ENCODE results near the gene GRK3.

GRK3 gene

DNA sequence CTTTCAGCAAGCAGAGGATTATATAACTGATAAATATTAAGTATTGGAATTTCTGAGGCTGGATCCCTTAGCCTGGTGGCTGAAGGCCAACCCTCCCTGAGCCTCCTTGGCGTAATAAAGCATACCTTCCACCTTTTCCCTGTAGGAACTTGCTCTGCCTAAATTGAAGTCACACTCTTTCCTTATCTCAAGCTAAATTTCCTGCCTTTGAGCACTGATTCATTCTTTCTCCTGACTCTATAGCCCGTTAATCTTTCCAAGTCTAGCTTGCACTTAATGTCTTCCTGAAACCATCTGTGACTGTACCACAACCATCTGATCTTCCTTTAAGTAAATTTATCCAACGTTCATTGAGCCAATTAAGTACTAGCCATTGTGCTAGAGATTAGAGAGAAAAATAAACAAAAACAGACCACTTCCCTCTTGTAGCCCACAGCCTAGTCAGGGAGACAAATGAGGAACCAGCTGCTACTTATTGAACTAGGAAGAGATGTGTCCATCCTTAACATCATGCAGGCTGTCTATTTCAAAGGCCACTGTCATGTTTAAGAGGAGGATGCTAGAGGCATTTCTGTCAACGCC, 62.9 kb downstream of the GRK3 start:
- peaks cover 9 to 12% of the 10 kb centered on the region in 2 donors for H3K27me3 Mint-ChIP-seq
- peaks cover 5 to 7% of the 10 kb centered on the region in 2 donors for H3K4me1 Mint-ChIP-seq (ENCODE audit: low read depth in 2 of 2)
- no peak for ATAC-seq (replicated peaks)
- H3K36me3 Mint-ChIP-seq (ENCODE audit: insufficient read depth), result no peaks in the 10 kb centered on the region
- no peak overlapping the region for H3K4me3 Mint-ChIP-seq
- H3K27ac Mint-ChIP-seq, result no peak overlapping the region
- no peaks in the 10 kb centered on the region for H3K9me3 Mint-ChIP-seq
- no peak for DNase-seq

DNA sequence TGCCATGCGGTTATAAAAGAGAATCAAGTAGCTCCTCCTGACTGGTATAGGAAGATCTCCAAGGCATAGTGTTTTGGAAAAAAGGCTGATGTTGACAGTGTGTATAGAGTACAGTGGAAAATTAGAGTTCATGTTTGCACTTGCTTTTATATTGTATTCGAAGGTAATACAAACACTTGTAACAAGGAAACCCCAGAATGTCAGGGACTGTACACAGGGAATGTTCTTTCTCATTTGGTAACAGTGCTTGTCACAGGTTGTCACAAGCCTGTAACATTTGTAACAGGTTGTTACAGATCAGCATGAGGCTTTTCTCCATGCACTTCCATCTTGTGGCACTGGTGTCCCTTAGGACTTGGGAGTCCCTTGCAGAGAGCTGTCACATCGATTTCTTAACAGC, 64.0 kb downstream of the GRK3 start:
- Mint-ChIP-seq H3K9me3 (no peaks in the 10 kb centered on the region), H3K27ac (no peak overlapping the region), H3K4me3 (no peak overlapping the region), H3K4me1 (ENCODE audit: low read depth in 2 of 2) (peaks cover under 1 to 3% of the 10 kb centered on the region in 2 donors), H3K27me3 (peaks cover 9% of the 10 kb centered on the region in 2 donors), H3K36me3 (ENCODE audit: insufficient read depth) (no peaks in the 10 kb centered on the region)
- ATAC-seq (replicated peaks), result no peak
- DNase-seq, result no peak

DNA sequence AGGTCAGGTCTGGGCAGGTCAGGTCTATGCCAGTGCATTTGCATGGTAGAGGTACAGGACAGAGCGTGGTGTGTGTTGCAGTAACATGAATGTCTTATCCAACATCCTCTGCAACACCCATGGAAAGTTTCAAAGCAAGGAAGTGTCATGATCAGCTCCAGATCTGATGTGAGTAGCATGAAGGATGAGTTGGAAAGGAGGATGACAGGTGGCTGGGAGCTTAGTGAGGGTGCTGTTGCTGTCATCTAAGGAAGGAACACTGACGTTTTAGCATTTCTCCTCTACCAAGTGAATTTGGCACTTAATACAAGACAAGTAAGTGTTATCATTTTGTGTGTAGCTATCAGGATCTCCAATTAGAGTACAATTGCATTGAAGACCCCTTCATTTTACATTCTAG, 65.1 kb downstream of the GRK3 start:
- H3K27me3 Mint-ChIP-seq, result peaks cover 7 to 9% of the 10 kb centered on the region in 2 donors
- ATAC-seq (replicated peaks) (no peak), DNase-seq (no peak)
- no peaks in the 10 kb centered on the region for H3K36me3 Mint-ChIP-seq (ENCODE audit: insufficient read depth)
- no peak overlapping the region for H3K4me3 Mint-ChIP-seq
- no peaks in the 10 kb centered on the region for H3K9me3 Mint-ChIP-seq
- no peaks in the 10 kb centered on the region for H3K4me1 Mint-ChIP-seq (ENCODE audit: low read depth in 2 of 2)
- no peak overlapping the region for H3K27ac Mint-ChIP-seq

DNA sequence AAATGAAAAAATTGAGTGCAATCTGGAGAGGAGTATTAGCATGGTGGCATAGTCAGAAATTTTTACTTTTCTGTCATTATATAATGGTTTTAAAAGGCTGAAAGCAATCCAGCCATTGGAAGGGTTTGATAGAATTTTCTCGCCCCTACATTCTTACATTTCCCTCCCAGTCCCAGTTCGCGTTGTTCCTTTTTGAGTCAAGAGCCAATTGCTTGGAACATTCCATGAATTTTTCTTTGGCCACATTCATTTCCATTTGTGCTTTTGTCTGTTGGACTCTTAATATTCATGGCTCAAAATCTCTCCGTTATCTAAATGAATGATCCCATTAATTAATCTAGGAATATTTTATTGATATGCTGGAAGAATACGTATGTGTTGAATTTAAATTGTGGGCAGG, 66.0 kb downstream of the GRK3 start:
- Mint-ChIP-seq H3K4me1 (ENCODE audit: low read depth in 2 of 2) (no peaks in the 10 kb centered on the region), H3K27me3 (peaks cover 7 to 9% of the 10 kb centered on the region in 2 donors), H3K36me3 (ENCODE audit: insufficient read depth) (no peaks in the 10 kb centered on the region), H3K4me3 (no peak overlapping the region), H3K9me3 (no peaks in the 10 kb centered on the region), H3K27ac (no peak overlapping the region)
- ATAC-seq (replicated peaks) (no peak), DNase-seq (no peak)

DNA sequence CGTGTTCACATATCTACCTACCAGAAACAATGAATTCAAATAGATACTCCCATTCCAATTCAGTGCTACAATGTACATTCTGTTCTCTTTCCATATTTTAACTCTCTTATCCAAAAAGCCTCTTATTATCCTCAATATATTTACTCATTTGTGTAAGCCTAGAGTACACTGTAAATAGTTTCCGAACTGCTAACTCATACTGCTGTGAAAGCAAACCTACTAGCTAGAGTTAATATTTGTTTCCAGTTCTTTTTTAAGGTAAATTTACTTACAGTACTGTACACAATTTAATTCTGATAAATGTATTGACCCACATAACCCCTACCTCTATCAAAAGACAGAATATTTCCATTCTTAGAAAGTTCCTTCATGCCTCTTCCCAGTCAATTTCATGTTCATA, 71.8 kb downstream of the GRK3 start:
- H3K27ac Mint-ChIP-seq, result no peak overlapping the region
- no peak overlapping the region for H3K4me3 Mint-ChIP-seq
- H3K9me3 Mint-ChIP-seq, result no peaks in the 10 kb centered on the region
- DNase-seq (no peak), ATAC-seq (replicated peaks) (no peak)
- peaks cover 0 to 14% of the 10 kb centered on the region in 2 donors for H3K27me3 Mint-ChIP-seq
- no peaks in the 10 kb centered on the region for H3K36me3 Mint-ChIP-seq (ENCODE audit: insufficient read depth)
- H3K4me1 Mint-ChIP-seq (ENCODE audit: low read depth in 2 of 2), result no peaks in the 10 kb centered on the region

DNA sequence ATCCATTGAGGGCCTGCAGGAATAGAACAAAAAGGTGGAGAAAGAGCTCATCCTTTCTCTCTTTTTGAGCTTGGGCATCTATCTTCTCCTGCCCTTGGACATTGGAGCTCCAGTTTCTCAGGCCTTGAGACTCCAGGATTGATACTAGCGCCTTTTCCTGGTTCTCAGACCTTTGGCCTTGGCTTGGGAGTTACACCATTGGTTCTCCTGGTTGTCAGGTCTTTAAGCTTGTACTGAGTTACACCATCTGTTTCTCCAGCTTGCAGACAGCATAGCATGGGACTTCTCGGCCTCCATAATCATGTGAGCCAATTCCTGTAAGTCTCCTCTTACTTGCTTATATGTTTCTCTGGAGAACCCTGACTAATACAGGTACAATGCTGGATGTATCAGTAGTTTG, 72.6 kb downstream of the GRK3 start:
- DNase-seq, result no peak
- Mint-ChIP-seq H3K27ac (no peak overlapping the region), H3K27me3 (peaks cover 0 to 19% of the 10 kb centered on the region in 2 donors), H3K4me1 (ENCODE audit: low read depth in 2 of 2) (no peaks in the 10 kb centered on the region), H3K36me3 (ENCODE audit: insufficient read depth) (no peaks in the 10 kb centered on the region), H3K9me3 (no peaks in the 10 kb centered on the region), H3K4me3 (no peak overlapping the region)
- no peak for ATAC-seq (replicated peaks)

DNA sequence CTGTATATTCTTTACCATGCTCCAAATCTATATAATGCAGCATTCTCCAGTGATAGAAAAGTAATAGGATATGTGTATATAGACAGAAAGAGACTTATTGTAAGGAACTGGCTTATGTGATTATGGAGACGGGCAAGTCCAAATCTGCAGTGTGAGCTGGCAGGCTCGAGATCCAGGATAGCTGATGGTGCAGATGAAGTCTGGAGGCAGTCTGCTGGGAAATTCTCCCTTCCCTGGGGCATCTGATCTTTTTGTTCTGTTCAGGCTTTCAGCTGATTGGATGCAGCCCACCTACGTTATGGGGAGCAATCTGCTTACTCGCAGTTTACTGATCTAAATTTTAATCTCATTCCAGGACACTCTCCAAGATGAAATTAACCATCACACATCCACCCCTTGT, 73.2 kb downstream of the GRK3 start:
- no peak for ATAC-seq (replicated peaks)

DNA sequence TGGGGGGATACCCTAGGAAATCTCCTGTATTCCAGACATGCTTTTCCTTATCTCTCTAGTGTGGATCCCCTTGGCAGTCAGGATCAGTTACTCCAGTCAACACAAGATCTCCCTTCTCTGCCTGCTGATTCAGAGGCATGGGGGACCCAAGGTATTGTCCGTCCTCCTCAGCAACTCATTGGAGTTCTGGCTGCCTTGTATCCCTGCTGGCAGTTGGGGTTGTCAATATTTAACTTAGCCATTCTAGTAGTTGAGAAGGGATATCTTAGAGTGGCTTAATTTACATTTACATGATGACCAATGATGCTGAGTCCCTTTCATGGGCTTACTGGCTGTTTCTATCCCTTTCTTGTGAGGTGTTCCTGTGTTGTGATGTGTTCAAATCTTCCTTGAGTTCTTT, 74.2 kb downstream of the GRK3 start:
- H3K27me3 Mint-ChIP-seq, result peaks cover 3 to 25% of the 10 kb centered on the region in 2 donors
- no peaks in the 10 kb centered on the region for H3K9me3 Mint-ChIP-seq
- H3K4me1 Mint-ChIP-seq (ENCODE audit: low read depth in 2 of 2), result no peaks in the 10 kb centered on the region
- H3K36me3 Mint-ChIP-seq (ENCODE audit: insufficient read depth), result no peaks in the 10 kb centered on the region
- DNase-seq (no peak), ATAC-seq (replicated peaks) (no peak)
- H3K4me3 Mint-ChIP-seq, result no peak overlapping the region
- H3K27ac Mint-ChIP-seq, result no peak overlapping the region

More for the DNA sequence above, 73.2 kb downstream of the GRK3 start:
- peaks cover 0 to 19% of the 10 kb centered on the region in 2 donors for H3K27me3 Mint-ChIP-seq
- H3K4me1 Mint-ChIP-seq (ENCODE audit: low read depth in 2 of 2), result no peaks in the 10 kb centered on the region
- no peak overlapping the region for H3K27ac Mint-ChIP-seq
- no peaks in the 10 kb centered on the region for H3K9me3 Mint-ChIP-seq
- H3K4me3 Mint-ChIP-seq, result no peak overlapping the region
- no peak for DNase-seq
- H3K36me3 Mint-ChIP-seq (ENCODE audit: insufficient read depth), result no peaks in the 10 kb centered on the region

DNA sequence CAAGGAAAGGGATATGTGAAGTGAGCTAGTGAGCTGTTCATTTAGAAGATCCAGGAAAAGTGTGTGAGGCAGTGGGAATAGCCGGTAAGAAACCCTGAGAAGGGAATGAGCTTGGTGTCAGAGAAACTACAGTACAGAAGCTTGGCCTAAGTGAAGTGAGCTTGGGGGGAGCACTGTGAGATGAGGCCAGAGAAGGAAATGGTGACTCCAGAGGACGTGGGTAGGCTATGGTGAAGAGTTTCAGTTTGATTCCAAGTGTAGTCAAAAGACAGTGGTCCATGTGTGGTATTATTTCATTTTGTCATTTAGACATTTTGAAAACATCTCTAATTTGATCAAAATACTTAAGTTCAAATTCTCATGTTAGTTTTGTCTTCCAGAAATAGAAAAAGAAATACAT, 77.2 kb downstream of the GRK3 start:
- no peaks in the 10 kb centered on the region for H3K36me3 Mint-ChIP-seq (ENCODE audit: insufficient read depth)
- peaks cover 9 to 21% of the 10 kb centered on the region in 2 donors for H3K27me3 Mint-ChIP-seq
- no peaks in the 10 kb centered on the region for H3K9me3 Mint-ChIP-seq
- no peak overlapping the region for H3K27ac Mint-ChIP-seq
- H3K4me1 Mint-ChIP-seq (ENCODE audit: low read depth in 2 of 2), result no peaks in the 10 kb centered on the region
- DNase-seq (no peak), ATAC-seq (replicated peaks) (no peak)
- H3K4me3 Mint-ChIP-seq, result no peak overlapping the region

DNA sequence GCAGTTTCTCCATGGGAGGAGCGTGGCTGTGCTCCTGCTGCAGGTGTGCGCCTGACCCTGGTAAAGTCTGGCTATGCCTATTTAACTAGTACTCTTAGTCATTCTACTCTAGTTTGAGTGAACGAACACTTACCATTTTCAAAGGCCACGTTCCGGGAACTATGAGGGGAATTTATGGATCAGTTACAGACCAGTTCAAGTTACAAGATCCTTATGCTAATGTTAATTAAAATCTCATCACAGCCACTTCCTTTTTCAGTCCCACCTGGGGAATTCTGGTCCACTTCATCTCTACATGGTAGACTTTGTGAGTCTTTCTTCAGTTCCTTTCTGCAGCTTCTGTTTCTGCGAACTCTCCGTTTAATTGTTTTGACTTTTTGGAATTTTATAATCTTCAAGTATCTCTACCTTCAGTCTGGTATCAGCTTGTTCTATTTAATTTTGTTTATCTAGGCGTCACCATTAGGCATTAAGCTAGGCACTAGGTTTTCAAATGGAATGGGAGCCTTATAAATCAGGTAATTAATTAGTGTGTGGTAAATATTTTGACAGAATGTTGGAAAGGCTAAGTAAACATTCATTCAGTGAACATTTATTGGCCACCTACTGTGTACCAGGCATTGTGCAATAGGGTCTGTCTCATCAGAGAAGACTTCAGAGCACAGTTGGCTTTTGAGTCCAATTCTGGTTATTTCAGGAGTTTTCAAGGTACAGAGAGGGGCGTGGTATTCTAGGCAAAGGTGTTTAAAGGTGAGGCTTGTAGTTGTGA, 78.9 kb downstream of the GRK3 start:
- no peaks in the 10 kb centered on the region for H3K36me3 Mint-ChIP-seq (ENCODE audit: insufficient read depth)
- H3K9me3 Mint-ChIP-seq, result no peaks in the 10 kb centered on the region
- ATAC-seq (replicated peaks) (no peak), DNase-seq (no peak)
- H3K4me1 Mint-ChIP-seq (ENCODE audit: low read depth in 2 of 2), result no peaks in the 10 kb centered on the region
- H3K4me3 Mint-ChIP-seq, result no peak overlapping the region
- no peak overlapping the region for H3K27ac Mint-ChIP-seq
- H3K27me3 Mint-ChIP-seq, result peaks cover 9 to 21% of the 10 kb centered on the region in 2 donors

DNA sequence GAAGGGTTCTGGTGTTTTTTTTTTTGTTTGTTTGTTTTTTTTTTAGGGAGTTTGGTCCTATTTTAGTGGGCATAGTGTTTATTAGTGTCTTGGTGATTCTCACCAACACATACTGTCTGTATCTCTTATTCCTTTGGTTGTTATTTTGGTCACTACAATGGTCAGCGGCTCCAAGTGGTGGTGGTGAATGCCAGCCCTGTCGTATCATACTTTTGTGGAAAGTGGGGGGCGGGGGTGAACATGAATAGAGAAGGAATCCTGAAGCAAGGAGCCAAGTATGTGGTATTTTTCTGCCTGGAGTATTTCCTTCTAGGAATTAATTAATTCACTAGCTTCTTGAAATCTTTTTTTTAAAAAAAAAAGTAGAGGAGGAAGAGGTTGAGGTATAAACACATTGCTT, 79.6 kb downstream of the GRK3 start:
- ATAC-seq (replicated peaks) (no peak), DNase-seq (no peak)
- Mint-ChIP-seq H3K27ac (no peak overlapping the region), H3K4me3 (no peak overlapping the region), H3K36me3 (ENCODE audit: insufficient read depth) (no peaks in the 10 kb centered on the region), H3K27me3 (peaks cover 9 to 16% of the 10 kb centered on the region in 2 donors), H3K9me3 (no peaks in the 10 kb centered on the region), H3K4me1 (ENCODE audit: low read depth in 2 of 2) (no peaks in the 10 kb centered on the region)

DNA sequence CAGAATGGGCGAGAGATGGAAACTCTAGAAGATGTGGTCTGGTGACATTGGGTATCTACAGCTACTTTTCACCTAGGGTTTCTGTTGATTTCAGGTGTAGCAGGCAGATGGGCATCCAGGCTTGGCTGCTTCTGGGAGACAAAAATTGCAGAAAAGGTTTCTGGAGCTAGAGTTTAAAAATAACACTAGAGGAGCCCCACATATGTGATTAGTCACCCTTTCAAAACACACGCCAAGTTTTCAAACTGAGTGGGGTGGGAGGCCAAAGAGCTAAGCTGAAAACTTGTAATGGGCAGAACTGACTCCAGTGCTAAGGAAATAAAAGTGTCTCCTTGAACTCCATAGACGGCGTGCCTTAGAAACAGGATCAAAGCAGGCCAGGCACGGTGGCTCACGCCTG, 80.8 kb downstream of the GRK3 start:
- Mint-ChIP-seq H3K27ac (no peak overlapping the region), H3K9me3 (no peaks in the 10 kb centered on the region), H3K4me1 (ENCODE audit: low read depth in 2 of 2) (no peaks in the 10 kb centered on the region), H3K27me3 (peaks cover 9 to 16% of the 10 kb centered on the region in 2 donors), H3K36me3 (ENCODE audit: insufficient read depth) (no peaks in the 10 kb centered on the region), H3K4me3 (no peak overlapping the region)
- DNase-seq (no peak), ATAC-seq (replicated peaks) (no peak)

DNA sequence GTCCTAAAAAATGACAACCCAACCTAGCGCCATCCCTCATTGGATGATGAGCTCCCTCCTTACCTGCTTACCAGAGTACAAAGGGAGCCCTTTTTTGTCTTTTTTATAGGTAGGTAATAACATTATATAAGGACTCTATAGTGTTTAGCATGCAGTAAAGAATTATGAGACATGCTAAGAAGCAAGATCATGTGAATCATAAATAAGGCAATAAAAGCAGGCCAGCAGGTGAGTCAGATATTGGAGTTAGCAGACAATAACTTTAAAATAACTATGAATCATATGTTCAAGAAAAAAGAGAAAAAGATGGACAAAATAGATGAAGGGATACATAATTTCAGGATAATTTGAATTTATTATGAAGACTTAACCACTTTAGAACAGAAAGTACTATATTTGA, 81.5 kb downstream of the GRK3 start:
- no peaks in the 10 kb centered on the region for H3K36me3 Mint-ChIP-seq (ENCODE audit: insufficient read depth)
- peaks cover 9 to 16% of the 10 kb centered on the region in 2 donors for H3K27me3 Mint-ChIP-seq
- no peak overlapping the region for H3K27ac Mint-ChIP-seq
- no peaks in the 10 kb centered on the region for H3K4me1 Mint-ChIP-seq (ENCODE audit: low read depth in 2 of 2)
- no peak for DNase-seq
- H3K9me3 Mint-ChIP-seq, result no peaks in the 10 kb centered on the region
- ATAC-seq (replicated peaks), result no peak
- H3K4me3 Mint-ChIP-seq, result no peak overlapping the region

DNA sequence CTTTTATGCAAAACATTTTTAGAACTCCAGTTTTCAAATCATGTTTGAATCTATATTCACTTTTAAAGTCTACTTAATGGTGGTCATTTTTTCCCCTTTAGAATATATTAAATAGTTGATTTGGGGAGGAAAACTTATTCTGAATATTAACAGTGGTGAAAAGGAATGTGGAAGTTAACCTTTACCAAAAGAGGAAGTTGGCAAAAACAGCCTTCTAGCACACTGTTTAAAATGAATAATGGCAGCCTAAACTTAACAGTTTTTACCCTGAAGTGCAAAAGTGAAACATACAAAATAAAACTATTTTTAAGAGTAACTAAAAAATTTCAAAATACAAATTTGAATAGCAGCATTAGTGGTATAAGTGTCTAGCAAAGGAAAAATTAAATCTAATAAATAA, 86.4 kb downstream of the GRK3 start:
- DNase-seq, result no peak
- no peaks in the 10 kb centered on the region for H3K36me3 Mint-ChIP-seq (ENCODE audit: insufficient read depth)
- no peak overlapping the region for H3K27ac Mint-ChIP-seq
- H3K4me3 Mint-ChIP-seq, result no peak overlapping the region
- ATAC-seq (replicated peaks), result no peak
- no peaks in the 10 kb centered on the region for H3K9me3 Mint-ChIP-seq
- H3K27me3 Mint-ChIP-seq, result peaks cover 0 to 9% of the 10 kb centered on the region in 2 donors
- no peaks in the 10 kb centered on the region for H3K4me1 Mint-ChIP-seq (ENCODE audit: low read depth in 2 of 2)

Data from effector memory CD8-positive, alpha-beta T cell (primary cell).